Sigmoid colon (tissue), 4 donors: ENCODE measurements around the gene DDR1.

ENCODE experiments used
- CTCF ChIP-seq, 4 experiments: fragments of 450-650 bp in 3 of 4; fragments of 200-600 bp in 1 of 4; IDR thresholded peaks; one replicate each; pipeline ENCODE4 v1.5.1; 2016 to 2019; ENCODE audit warnings: antibody characterized with exemption in 4 of 4, mild to moderate bottlenecking in 3 of 4, moderate library complexity in 2 of 4
- EP300 ChIP-seq, 4 donors: sonication (generic); formaldehyde crosslinking; IDR thresholded peaks; one replicate each; pipeline ENCODE4 v1.6.1; 2017; ENCODE audit warnings: antibody characterized with exemption in 4 of 4
- POLR2A ChIP-seq, 2 donors: fragments of 450-650 bp; IDR thresholded peaks; one replicate each; pipeline ENCODE4 v1.6.1; 2016; ENCODE audit warnings: antibody characterized with exemption in 2 of 2, mild to moderate bottlenecking in 2 of 2, moderate library complexity in 2 of 2
- POLR2AphosphoS5 ChIP-seq, 4 donors: sonication (generic); formaldehyde crosslinking; IDR thresholded peaks; one replicate each; pipeline ENCODE4 v1.6.1; 2017; ENCODE audit warnings: antibody characterized with exemption in 4 of 4

GRCh38 chr6:30877419-30878262 lies 6.7 kb upstream of the DDR1 start:
- TF ChIP-seq POLR2AphosphoS5 (IDR thresholded peaks at IDR 0.05): peak in 3 of 4 donors; percentile 54 to 61 (median 54)
- TF ChIP-seq POLR2A (IDR thresholded peaks at IDR 0.05): no peak
- TF ChIP-seq CTCF (IDR thresholded peaks at IDR 0.05): peak; percentile 87 to 96 (median 92)
- no peak for TF ChIP-seq EP300 (IDR thresholded peaks at IDR 0.05)
